Lung (tissue), 12 donors: ENCODE data around the gene NAGK. TPM values are rescaled to one million over a fixed set of nuclear protein-coding genes. Genes with fewer than 3 reads are reported as not detected.

ENCODE experiments used
- ATAC-seq: fragments of 200-7000 bp; cut with Tn5 transposase; one replicate; pipeline ENCODE4 v1.9.1; 2020; ENCODE audit warnings: moderate number of reproducible peaks; ENCODE audit not compliant: insufficient read depth, low FRiP score
- DNase-seq, 3 donors: peaks; one replicate each; pipeline ENCODE4 v3.0.0-alpha.2; 2013 to 2017
- H3K27ac ChIP-seq, 2 donors: one replicate each; pipeline ENCODE4 v1.5.1; 2013; ENCODE audit warnings: mild to moderate bottlenecking in 2 of 2, moderate library complexity in 2 of 2, control low read depth in 1 of 2, inconsistent platforms in 1 of 2, low read depth in 1 of 2, low read length in 1 of 2
- H3K27me3 ChIP-seq, 3 donors: one replicate each; pipeline ENCODE4 v1.5.1; 2013; ENCODE audit warnings: low read length in 2 of 3; ENCODE audit not compliant: control insufficient read depth in 3 of 3, insufficient read depth in 3 of 3
- H3K36me3 ChIP-seq, 4 donors: one replicate each; pipeline ENCODE4 v1.5.1; 2013; ENCODE audit warnings: low read length in 4 of 4, mild to moderate bottlenecking in 1 of 4, moderate library complexity in 1 of 4; ENCODE audit not compliant: control insufficient read depth in 4 of 4, insufficient read depth in 4 of 4
- H3K4me1 ChIP-seq, 5 donors: one replicate each; pipeline ENCODE4 v1.5.1; 2013; ENCODE audit warnings: low read length in 5 of 5, mild to moderate bottlenecking in 2 of 5, moderate library complexity in 1 of 5; ENCODE audit not compliant: control insufficient read depth in 5 of 5, insufficient read depth in 5 of 5
- H3K4me3 ChIP-seq: one replicate; pipeline ENCODE4 v1.5.1; 2013; ENCODE audit warnings: mild to moderate bottlenecking, control low read depth, moderate library complexity
- H3K9ac ChIP-seq, 2 donors: one replicate each; pipeline ENCODE4 v1.5.1; 2013; ENCODE audit warnings: low read length in 2 of 2, control low read depth in 1 of 2; ENCODE audit not compliant: insufficient read depth in 1 of 2
- H3K9me3 ChIP-seq, 4 donors: one replicate each; pipeline ENCODE4 v1.5.1; 2013; ENCODE audit warnings: low read length in 3 of 4, mild to moderate bottlenecking in 1 of 4, moderate library complexity in 1 of 4; ENCODE audit not compliant: control insufficient read depth in 4 of 4, insufficient read depth in 3 of 4
- WGBS, 2 donors: extraction: QIAGEN DNeasy Blood & Tissue Kit; methylation state at CpG; one replicate each; pipeline ENCODE4 v1.1.7; 2013; 5-methylcytosine and 5-hydroxymethylcytosine counted together
- polyA plus RNA-seq, 2 donors: library from polyadenylated mRNA; stranded (reverse); fragments of 200-250 nt; gene quantifications; one replicate each; pipeline ENCODE4 v1.2.1, GENCODE V29; 2013
- total RNA-seq, 2 donors: library from RNA; depleted of rRNA in 1 of 2; stranded (reverse); fragments of >200 nt in 1 of 2; gene quantifications; one replicate each; pipeline ENCODE4 v1.2.1, GENCODE V29; 2014 to 2021
- TF ChIP-seq, protein P1 (sequence below): IDR thresholded peaks from 2 replicates; pipeline ENCODE4 v1.5.1; 2012; ENCODE audit warnings: mild to moderate bottlenecking; ENCODE audit errors: control extremely low read depth, extremely low read depth
- donor health status: control.
- donor health status: control.
- donor health status: Bipolar disorder and iron deficiency.
- donor health status: healthy.
- donor health status: DM: yes; HTN: yes; CAD: no.

Gene NAGK
- total and polyA plus RNA-seq, 4 donors = 48.2 to 162 (median 133) TPM

DNA sequence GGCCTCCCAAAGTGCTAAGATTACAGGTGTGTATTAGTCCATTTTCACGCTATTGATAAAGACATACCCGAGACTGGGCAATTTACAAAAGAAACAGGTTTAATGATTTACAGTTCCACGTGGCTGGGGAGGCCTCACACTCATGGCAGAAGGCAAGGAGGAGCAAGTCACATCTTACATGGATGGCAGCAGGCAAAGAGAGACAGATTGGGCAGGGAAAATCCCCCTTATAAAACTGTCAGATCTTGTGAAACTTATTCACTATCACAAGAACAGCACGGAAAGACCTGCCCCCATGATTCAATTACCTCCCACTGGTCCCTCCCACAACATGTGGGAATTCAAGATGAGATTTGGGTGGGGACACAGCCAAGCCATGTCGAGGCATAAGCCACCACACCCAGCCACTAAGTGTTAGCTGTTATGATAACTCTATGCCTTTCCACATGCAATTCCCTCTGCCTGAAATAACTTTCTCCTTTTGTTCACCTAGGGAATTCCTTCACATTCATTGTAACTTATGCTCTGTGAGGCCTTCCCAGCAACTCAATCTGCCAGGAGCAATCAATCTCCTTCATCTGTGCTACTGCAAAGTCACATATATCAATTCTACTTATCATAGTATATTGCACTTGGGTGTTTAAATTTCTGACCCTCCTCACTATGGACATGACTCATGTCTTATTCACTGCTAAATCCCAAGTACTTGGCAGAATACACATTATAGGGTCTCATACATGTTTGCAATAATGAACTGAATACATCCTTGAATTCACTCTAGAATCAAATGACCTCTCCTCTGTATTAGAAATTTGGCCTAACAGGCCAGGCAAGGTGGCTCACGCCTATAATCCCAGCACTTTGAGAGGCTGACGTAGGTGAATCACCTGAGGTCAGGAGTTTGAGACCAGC lies 54.2 kb downstream of the NAGK start:
- Histone ChIP-seq H3K4me3 (no peak overlapping the region), H3K27me3 (no peaks in the 10 kb centered on the region), H3K9me3 (no peaks in the 10 kb centered on the region), H3K27ac (no peak overlapping the region), H3K9ac (no peak overlapping the region), H3K4me1 (peaks cover 0 to 3% (median 0%) of the 10 kb centered on the region in 5 donors), H3K36me3 (peaks cover 3 to 23% (median 20%) of the 10 kb centered on the region in 4 donors)
- no peak for DNase-seq
- no peak for ATAC-seq
- 92 to 95% methylated on average over 7 of the region's 7 CpGs for WGBS, 2 donors
- TF ChIP-seq, protein P1, sequence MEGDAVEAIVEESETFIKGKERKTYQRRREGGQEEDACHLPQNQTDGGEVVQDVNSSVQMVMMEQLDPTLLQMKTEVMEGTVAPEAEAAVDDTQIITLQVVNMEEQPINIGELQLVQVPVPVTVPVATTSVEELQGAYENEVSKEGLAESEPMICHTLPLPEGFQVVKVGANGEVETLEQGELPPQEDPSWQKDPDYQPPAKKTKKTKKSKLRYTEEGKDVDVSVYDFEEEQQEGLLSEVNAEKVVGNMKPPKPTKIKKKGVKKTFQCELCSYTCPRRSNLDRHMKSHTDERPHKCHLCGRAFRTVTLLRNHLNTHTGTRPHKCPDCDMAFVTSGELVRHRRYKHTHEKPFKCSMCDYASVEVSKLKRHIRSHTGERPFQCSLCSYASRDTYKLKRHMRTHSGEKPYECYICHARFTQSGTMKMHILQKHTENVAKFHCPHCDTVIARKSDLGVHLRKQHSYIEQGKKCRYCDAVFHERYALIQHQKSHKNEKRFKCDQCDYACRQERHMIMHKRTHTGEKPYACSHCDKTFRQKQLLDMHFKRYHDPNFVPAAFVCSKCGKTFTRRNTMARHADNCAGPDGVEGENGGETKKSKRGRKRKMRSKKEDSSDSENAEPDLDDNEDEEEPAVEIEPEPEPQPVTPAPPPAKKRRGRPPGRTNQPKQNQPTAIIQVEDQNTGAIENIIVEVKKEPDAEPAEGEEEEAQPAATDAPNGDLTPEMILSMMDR = no peak

DNA sequence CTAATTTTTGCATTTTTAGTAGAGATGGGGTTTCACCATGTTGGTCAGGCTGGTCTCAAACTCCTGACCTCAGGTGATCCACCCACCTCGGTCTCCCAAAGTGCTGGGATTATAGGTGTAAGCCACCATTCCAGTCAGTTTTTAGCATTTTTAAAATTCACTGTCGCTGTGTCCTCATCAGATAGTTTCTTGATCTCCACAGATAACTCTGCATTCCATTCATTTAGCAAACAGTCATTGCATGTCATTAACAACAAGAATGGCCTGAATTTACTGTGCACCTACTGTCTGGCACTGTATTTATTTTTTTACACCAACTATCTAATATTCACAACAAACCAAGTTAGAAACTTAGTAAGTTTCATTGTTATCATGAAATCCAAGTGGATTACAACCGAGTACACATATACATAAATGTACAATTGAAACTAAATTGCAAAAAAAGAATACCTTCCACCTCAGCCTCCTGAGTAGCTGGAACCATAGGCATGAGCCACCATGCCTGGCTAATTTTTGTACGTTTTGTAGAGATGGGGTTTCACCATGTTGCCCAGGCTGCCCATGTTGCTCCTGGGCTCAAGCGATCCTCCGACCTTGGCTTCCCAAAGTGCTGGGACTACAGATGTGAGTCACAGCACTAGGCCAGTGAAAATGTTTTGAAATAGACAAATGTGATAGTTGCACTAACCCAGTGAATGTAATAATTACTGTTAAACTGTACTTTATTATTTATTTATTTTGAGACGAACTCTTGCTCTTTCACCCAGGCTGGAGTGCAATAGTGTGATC lies 57.3 kb downstream of the NAGK start:
- Histone ChIP-seq H3K27ac (no peak overlapping the region), H3K9ac (no peak overlapping the region), H3K4me1 (peaks cover 3 to 7% (median 5%) of the 10 kb centered on the region in 5 donors), H3K36me3 (peaks cover 3 to 11% (median 7%) of the 10 kb centered on the region in 4 donors), H3K27me3 (no peaks in the 10 kb centered on the region), H3K4me3 (no peak overlapping the region), H3K9me3 (no peaks in the 10 kb centered on the region)
- 96% methylated on average over 7 of the region's 7 CpGs for WGBS, 2 donors
- DNase-seq (no peak), ATAC-seq (no peak)
- TF ChIP-seq, protein P1 = no peak

GRCh38 chr2:71126957-71127356 lies 58.5 kb downstream of the NAGK start:
- no peak overlapping the region for H3K27ac ChIP-seq
- H3K4me1 ChIP-seq = peaks cover 2 to 14% (median 7%) of the 10 kb centered on the region in 5 donors
- H3K4me3 ChIP-seq = no peak overlapping the region
- no peak overlapping the region for H3K9ac ChIP-seq
- WGBS, 2 donors = 80 to 94% methylated on average over 3 of the region's 3 CpGs
- DNase-seq = no peak
- peaks cover 3 to 9% (median 3%) of the 10 kb centered on the region in 4 donors for H3K36me3 ChIP-seq
- no peak for ATAC-seq
- TF ChIP-seq, protein P1 = no peak
- no peaks in the 10 kb centered on the region for H3K9me3 ChIP-seq
- no peaks in the 10 kb centered on the region for H3K27me3 ChIP-seq

Other genes starting within 250 kb of the NAGK start
- under 1 TPM; 0.31 to 0.58 TPM for gene CLEC4F, start 248.0 kb upstream of the NAGK start, total RNA-seq
- under 1 TPM; 0.34 to 0.39 TPM for gene CLEC4F, start 248.0 kb upstream of the NAGK start, polyA plus RNA-seq
- under 1 TPM; 0.11 to 0.86 TPM for gene CD207, start 232.8 kb upstream of the NAGK start, total RNA-seq
- gene CD207, start 232.8 kb upstream of the NAGK start, polyA plus RNA-seq = 1 to 10 TPM in 1 of 2 donors, under 1 TPM in 1; 0.06 to 1.8 TPM
- 1 to 10 TPM in 1 of 2 donors, under 1 TPM in 1; 0.97 to 1.4 TPM for gene VAX2, start 168.1 kb upstream of the NAGK start, total RNA-seq
- 1 to 10 TPM in 1 of 2 donors, under 1 TPM in 1; 0.32 to 1.4 TPM for gene VAX2, start 168.1 kb upstream of the NAGK start, polyA plus RNA-seq
- 1 to 10 TPM; 1.4 to 5.9 TPM for gene ATP6V1B1, start 132.7 kb upstream of the NAGK start, total RNA-seq
- 1 to 10 TPM in 1 of 2 donors, under 1 TPM in 1; 0.33 to 2.2 TPM for gene ATP6V1B1, start 132.7 kb upstream of the NAGK start, polyA plus RNA-seq
- 1 to 10 TPM in 1 of 2 donors, under 1 TPM in 1; 0.82 to 2.5 TPM for gene ANKRD53, start 90.0 kb upstream of the NAGK start, total RNA-seq
- gene ANKRD53, start 90.0 kb upstream of the NAGK start, polyA plus RNA-seq = under 1 TPM; 0.63 to 0.69 TPM
- 10 to 100 TPM; 23.0 to 55.8 TPM for gene TEX261, start 73.8 kb upstream of the NAGK start, total RNA-seq
- 10 to 100 TPM; 31.8 to 36.9 TPM for gene TEX261, start 73.8 kb upstream of the NAGK start, polyA plus RNA-seq
- 10 to 100 TPM; 18.1 to 32.3 TPM for gene MCEE, start 61.6 kb downstream of the NAGK start, total RNA-seq
- 10 to 100 TPM; 16.4 to 25.1 TPM for gene MCEE, start 61.6 kb downstream of the NAGK start, polyA plus RNA-seq
- gene MPHOSPH10, start 62.0 kb downstream of the NAGK start, total RNA-seq = 10 to 100 TPM; 24.7 to 25.2 TPM
- 10 to 100 TPM; 16.8 to 40.6 TPM for gene MPHOSPH10, start 62.0 kb downstream of the NAGK start, polyA plus RNA-seq
- 10 to 100 TPM in 1 of 2 donors, 1 to 10 TPM in 1; 9.1 to 10.4 TPM for gene PAIP2B, start 158.5 kb downstream of the NAGK start, total RNA-seq
- gene PAIP2B, start 158.5 kb downstream of the NAGK start, polyA plus RNA-seq = 1 to 10 TPM; 1.4 to 3.0 TPM